Pancreas (tissue), 10 donors: Measurements from ENCODE around the gene SYNE4. TPM values are rescaled to one million over a fixed set of nuclear protein-coding genes. Genes with fewer than 3 reads are reported as not detected.

ENCODE experiments used
- ATAC-seq, 4 donors: fragments of 200-7000 bp; cut with Tn5 transposase; one replicate each; pipeline versions ENCODE4 v1.8.0 to v1.9.1; 2020; ENCODE audit warnings: mild to moderate bottlenecking in 4 of 4, moderate library complexity in 4 of 4
- DNase-seq, 6 donors: peaks; one replicate each; pipeline ENCODE4 v3.0.0-alpha.2; 2020
- FAIRE-seq: peaks from 2 replicates; lab custom pipeline; 2012; peaks lifted over from hg19 to GRCh38; lab: Jason Lieb, UNC
- H3K27ac ChIP-seq, 4 donors: fragments of 200-600 bp; sonication (generic); 1 replicate in 3 of 4; 2 replicates in 1 of 4; pipeline versions ENCODE4 v1.5.0 to v1.8.0; 2020
- H3K27me3 ChIP-seq, 4 donors: fragments of 200-600 bp; one replicate each; pipeline ENCODE4 v1.8.0; 2021
- H3K36me3 ChIP-seq, 3 donors: fragments of 200-600 bp; sonication (generic) in 1 of 3; one replicate each; pipeline versions ENCODE4 v1.5.0 to v1.8.0; 2020 to 2021
- H3K4me1 ChIP-seq, 3 donors: fragments of 200-600 bp; one replicate each; pipeline ENCODE4 v1.8.0; 2021
- H3K4me3 ChIP-seq, 4 donors: fragments of 200-600 bp; sonication (generic) in 2 of 4; one replicate each; pipeline versions ENCODE4 v1.5.0 to v1.8.0; 2020 to 2021
- H3K9me3 ChIP-seq, 4 donors: fragments of 200-600 bp; one replicate each; pipeline ENCODE4 v1.8.0; 2021
- CTCF ChIP-seq, 4 donors: fragments of 200-600 bp; sonication (generic) in 3 of 4; IDR thresholded peaks; one replicate each; pipeline versions ENCODE4 v1.5.0 to v1.8.0; 2021; ENCODE audit warnings: antibody characterized with exemption in 4 of 4
- WGBS, 2 donors: extraction: QIAGEN DNeasy Blood & Tissue Kit; methylation state at CpG; one replicate each; pipeline ENCODE4 v1.1.7; 2013; 5-methylcytosine and 5-hydroxymethylcytosine counted together
- intact Hi-C, 3 donors: fragments of 100-400 bp; cut with DNase I; formaldehyde crosslinking; loops; one replicate each; pipeline versions ENCODE4 v1.11.1 to v1.14.2; 2022
- polyA plus RNA-seq, 2 donors: library from polyadenylated mRNA; stranded (reverse); fragments of 200-250 nt; gene quantifications; one replicate each; pipeline ENCODE4 v1.2.3, GENCODE V29; 2013
- total RNA-seq, 6 donors: library from RNA; stranded (reverse); fragmentation: NEBNext Ultra II Directional in 4 of 6; extraction: Animal tissue kit (Norgen Biotek cat#: 25700) in 4 of 6; gene quantifications; one replicate each; pipeline versions ENCODE4 v1.2.1 to v1.2.4, GENCODE V29; 2021 to 2023
- donor health status: healthy with polysubstance abuse.
- donor health status: DM: no; HTN: no; CAD: no; lungs with moderate emphysema.
- donor health status: DM: no; HTN: no; CAD: no.
- donor health status: control.
- donor health status: control.
- donor health status: Bipolar disorder and iron deficiency.
- donor health status: DM: yes; HTN: yes; CAD: no.
- donor health status: DM: no; HTN: no; CAD: no.
- donor health status: DM: no; HTN: no; CAD: no.
- donor health status: DM: yes; HTN: yes; CAD: no.

SYNE4 gene
- total and polyA plus RNA-seq, 8 donors = 2.6 to 14.3 (median 4.7) TPM

- no peak for DNase-seq
- Histone ChIP-seq H3K36me3 (no peaks in the 10 kb centered on the region), H3K4me1 (peaks cover 0 to 4% (median 0%) of the 10 kb centered on the region in 3 donors), H3K27me3 (no peaks in the 10 kb centered on the region), H3K27ac (no peak overlapping the region), H3K9me3 (no peaks in the 10 kb centered on the region), H3K4me3 (no peak overlapping the region)
- TF ChIP-seq CTCF (IDR thresholded peaks at IDR 0.05) = no peak
- FAIRE-seq = no peak
- no peak for ATAC-seq
- 54 to 76% methylated on average over 5 of the region's 5 CpGs for WGBS, 2 donors
- intact Hi-C loops = no loop called here
Observed at GRCh38 chr19:36006955-36007354, 1.7 kb downstream of the SYNE4 start.

- no peak for DNase-seq
- FAIRE-seq = no peak
- Histone ChIP-seq H3K4me1 (peaks cover 0 to 4% (median 0%) of the 10 kb centered on the region in 3 donors), H3K9me3 (no peaks in the 10 kb centered on the region), H3K27ac (no peak overlapping the region), H3K27me3 (no peaks in the 10 kb centered on the region), H3K36me3 (no peaks in the 10 kb centered on the region), H3K4me3 (no peak overlapping the region)
- intact Hi-C loops = no loop called here
- no peak for TF ChIP-seq CTCF (IDR thresholded peaks at IDR 0.05)
- ATAC-seq = no peak
- 92 to 93% methylated on average over 4 of the region's 4 CpGs for WGBS, 2 donors
Observed at GRCh38 chr19:36003284-36003683, 5.3 kb downstream of the SYNE4 start.

- Histone ChIP-seq H3K4me1 (peaks cover 0 to 4% (median 3%) of the 10 kb centered on the region in 3 donors), H3K36me3 (no peaks in the 10 kb centered on the region), H3K4me3 (no peak overlapping the region), H3K27ac (no peak overlapping the region), H3K9me3 (no peaks in the 10 kb centered on the region), H3K27me3 (no peaks in the 10 kb centered on the region)
- DNase-seq = no peak
- TF ChIP-seq CTCF (IDR thresholded peaks at IDR 0.05) = no peak
- intact Hi-C loops = no loop called here
- no peak for FAIRE-seq
- ATAC-seq = no peak
- WGBS, 2 donors = 96 to 98% methylated on average over 3 of the region's 3 CpGs
Observed at GRCh38 chr19:36001605-36002004, 7.0 kb downstream of the SYNE4 start.

- ATAC-seq (no peak), FAIRE-seq (no peak), DNase-seq (no peak)
- H3K27me3 ChIP-seq = no peaks in the 10 kb centered on the region
- no peak overlapping the region for H3K27ac ChIP-seq
- peaks cover 0 to 11% (median 4%) of the 10 kb centered on the region in 3 donors for H3K4me1 ChIP-seq
- intact Hi-C loops = no loop called here
- no peaks in the 10 kb centered on the region for H3K9me3 ChIP-seq
- H3K4me3 ChIP-seq = peak overlapping the region in 3 of 4 donors; percentile 71 to 99 (median 71)
- 72 to 89% methylated on average over 8 of the region's 8 CpGs for WGBS, 2 donors
- H3K36me3 ChIP-seq = no peaks in the 10 kb centered on the region
- no peak for TF ChIP-seq CTCF (IDR thresholded peaks at IDR 0.05)
Observed at GRCh38 chr19:35996777-35997176, 11.8 kb downstream of the SYNE4 start.
